ENCODE results near the gene FBN3. TPM values are rescaled to one million over a fixed set of nuclear protein-coding genes. Genes with fewer than 3 reads are reported as not detected.
A peak's percentile ranks its signal among the peaks of the same experiment; 100 is the strongest.

The FBN3 gene
- polyA plus RNA-seq, 1 of the 3 experiments (the other 2 are of a cell fraction), result not detected

- Histone ChIP-seq H3K4me3 (ENCODE audit: low read depth in 2 of 2, low read length in 1 of 2) (no peak overlapping the region), H3K27ac (ENCODE audit: low read depth in 2 of 2, low read length in 1 of 2) (no peak overlapping the region), H3K4me2 (no peak overlapping the region), H3F3A (replicated peaks; ENCODE audit: insufficient read depth) (no peaks in the 10 kb centered on the region), H3K36me3 (replicated peaks in 1 of 2; ENCODE audit: control insufficient read depth in 1 of 2, insufficient read depth in 2 of 2, low read length in 1 of 2) (no peaks in the 10 kb centered on the region), H3K9me2 (no peaks in the 10 kb centered on the region), H3K4me1 (ENCODE audit: control insufficient read depth in 1 of 2, insufficient read depth in 2 of 2, low read depth in 1 of 2, low read length in 1 of 2) (no peaks in the 10 kb centered on the region; a peak in 1 of 4 replicates), H3K27me3 (ENCODE audit: insufficient read depth) (peaks cover 5% of the 10 kb centered on the region; the same call in 1 of the 2 replicates), H3K79me2 (ENCODE audit: insufficient read depth) (no peaks in the 10 kb centered on the region), H3K9ac (no peak overlapping the region), H3K9me3 (no peaks in the 10 kb centered on the region), H2AFZ (ENCODE audit: low read depth) (no peak overlapping the region), H4K20me1 (ENCODE audit: insufficient read depth) (no peaks in the 10 kb centered on the region)
- POLR2A ChIA-PET, result no interaction called here
- TF ChIP-seq TAF1 (IDR thresholded peaks at IDR 0.05; ENCODE audit: borderline replicate concordance, low read depth, low read length) (no peak), MXI1 (IDR thresholded peaks at IDR 0.05; ENCODE audit: low read depth, low read length) (no peak), EP300 (IDR thresholded peaks at IDR 0.05; ENCODE audit: borderline replicate concordance in 1 of 2, low read depth in 1 of 2, low read length in 1 of 2) (no peak), PBX3 (IDR thresholded peaks at IDR 0.05) (no peak), EZH2phosphoT487 (IDR thresholded peaks at IDR 0.05; ENCODE audit: borderline replicate concordance, low read depth) (no peak), FOXM1 (IDR thresholded peaks at IDR 0.05; ENCODE audit: low read depth) (no peak), REST (IDR thresholded peaks at IDR 0.05; ENCODE audit: low read depth, low read length) (no peak), ZBTB33 (IDR thresholded peaks at IDR 0.05; ENCODE audit: borderline replicate concordance, low read depth) (no peak), SMC3 (IDR thresholded peaks at IDR 0.05; ENCODE audit: low read depth, low read length) (no peak), MAX (IDR thresholded peaks at IDR 0.05; ENCODE audit: low read depth) (no peak), USF1 (IDR thresholded peaks at IDR 0.05; ENCODE audit: borderline replicate concordance, low read depth) (no peak), RFX5 (IDR thresholded peaks at IDR 0.05; ENCODE audit: low read length) (no peak), NRF1 (IDR thresholded peaks at IDR 0.05; ENCODE audit: low read depth, low read length) (no peak), ELF1 (IDR thresholded peaks at IDR 0.05) (no peak), TEAD4 (IDR thresholded peaks at IDR 0.05; ENCODE audit: borderline replicate concordance, insufficient read depth) (no peak), SIN3A (IDR thresholded peaks at IDR 0.05; ENCODE audit: borderline replicate concordance, low read depth, low read length) (no peak)
- WGBS (ENCODE audit: low lambda C conversion rate), result 88% methylated on average over 11 of the region's 21 CpGs
- DNase-seq, result peak; percentile 28
- CTCF ChIA-PET, result interaction anchor here (0.6 to 1.7 kb wide), 4 partner anchors 10 to 140 kb away, joined by 3 to 4 read pairs (median 3); no protein-coding TSS in a partner anchor
Measured at GRCh38 chr19:8141726-8142512, 7.5 kb downstream of the FBN3 start.
